ENCODE results near the gene CEP350.
"Not testable (repeated sequence)": the region's sequence is repeated elsewhere in the genome, so short reads cannot be mapped to it uniquely, and the experiment has no call there.

The CEP350 gene

DNA sequence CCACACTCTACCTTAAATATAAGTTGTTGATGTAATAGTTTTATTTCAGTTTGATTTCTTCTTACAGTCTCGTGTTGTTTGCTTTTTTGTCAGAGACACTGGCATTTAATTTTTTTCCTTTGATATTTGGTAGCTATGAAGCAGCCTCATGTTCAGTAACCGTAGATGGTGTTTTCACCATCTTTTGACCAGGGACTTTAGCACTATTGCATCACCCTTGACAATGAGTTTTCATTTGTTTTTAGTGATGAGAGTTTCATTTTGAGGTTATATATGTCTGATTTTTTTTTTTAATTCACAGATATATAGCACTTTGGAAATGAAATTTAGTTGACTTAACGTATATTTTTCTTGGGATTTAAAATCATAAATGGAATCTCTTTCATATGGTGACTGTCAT, 36.2 kb downstream of the CEP350 start:
- DNase-seq = no peak
- H3K4me1 Mint-ChIP-seq = no peaks in the 10 kb centered on the region
- no peak overlapping the region for H3K4me3 Mint-ChIP-seq
- peaks cover 14% of the 10 kb centered on the region for H3K36me3 Mint-ChIP-seq
- no peaks in the 10 kb centered on the region for H3K27me3 Mint-ChIP-seq
- no peak overlapping the region for H3K27ac Mint-ChIP-seq
- H3K9me3 Mint-ChIP-seq = no peaks in the 10 kb centered on the region
- CTCF ChIA-PET = interaction anchor here (0.6 kb wide), 1 partner anchor 63 kb away, joined by 3 read pairs; no protein-coding TSS in a partner anchor

GRCh38 chr1:179995576-179995975, 41.0 kb downstream of the CEP350 start:
- peaks cover 36% of the 10 kb centered on the region for H3K36me3 Mint-ChIP-seq
- no peak for DNase-seq
- CTCF ChIA-PET = interaction anchor here (1.0 kb wide), 1 partner anchor 185 kb away, joined by 3 read pairs; no protein-coding TSS in a partner anchor

DNA sequence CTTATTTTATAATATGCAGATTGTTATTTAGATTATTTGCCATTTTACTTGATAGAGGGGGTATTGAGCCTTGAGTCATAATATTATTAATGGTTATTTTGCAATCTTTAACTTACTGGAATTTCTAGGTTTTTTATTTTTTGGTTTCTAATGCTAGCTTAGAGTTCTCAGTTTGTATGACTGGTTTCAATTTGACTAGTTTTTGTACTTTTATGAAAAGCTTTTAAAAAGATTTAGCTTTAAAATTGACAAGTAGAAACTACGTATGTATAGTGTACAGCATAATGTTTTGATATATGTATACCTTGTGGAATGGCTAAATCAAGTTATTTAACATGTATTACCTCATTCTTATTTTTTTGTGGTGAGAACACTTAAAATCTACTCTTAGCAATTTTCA, 41.5 kb downstream of the CEP350 start:
- Mint-ChIP-seq H3K4me3 (no peak overlapping the region), H3K9me3 (no peaks in the 10 kb centered on the region), H3K27me3 (no peaks in the 10 kb centered on the region), H3K4me1 (no peaks in the 10 kb centered on the region), H3K27ac (no peak overlapping the region), H3K36me3 (peaks cover 36% of the 10 kb centered on the region)
- CTCF ChIA-PET = interaction anchor here (1.0 kb wide), 1 partner anchor 185 kb away, joined by 3 read pairs; no protein-coding TSS in a partner anchor
- DNase-seq = no peak

More at GRCh38 chr1:179995576-179995975, 41.0 kb downstream of the CEP350 start:
- Mint-ChIP-seq H3K9me3 (no peaks in the 10 kb centered on the region), H3K4me1 (no peaks in the 10 kb centered on the region), H3K4me3 (no peak overlapping the region), H3K27me3 (no peaks in the 10 kb centered on the region), H3K27ac (no peak overlapping the region)

DNA sequence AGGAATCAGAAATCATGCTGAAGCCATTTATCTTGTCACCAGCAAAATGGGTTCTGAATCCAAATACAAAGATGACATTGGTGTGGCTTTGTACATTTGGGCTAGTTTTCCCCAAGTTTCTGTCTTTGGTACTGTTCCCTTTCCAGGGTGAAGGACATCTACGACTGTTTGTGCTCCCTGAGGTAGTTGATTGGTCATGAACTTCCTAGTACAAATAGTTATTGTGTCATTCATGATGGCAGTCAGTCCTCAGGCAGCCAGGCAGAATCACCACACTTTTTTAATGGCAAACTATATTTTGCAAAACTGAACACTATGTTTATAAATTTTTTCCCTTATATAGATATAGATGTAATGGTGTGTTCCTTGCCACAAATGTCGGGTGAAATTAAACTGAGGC, 46.0 kb downstream of the CEP350 start:
- no peak for DNase-seq
- CTCF ChIA-PET = interaction anchor here (1.8 kb wide), 1 partner anchor 178 kb away, joined by 4 read pairs; no protein-coding TSS in a partner anchor
- H3K36me3 Mint-ChIP-seq = peaks cover 29% of the 10 kb centered on the region
- H3K9me3 Mint-ChIP-seq = no peaks in the 10 kb centered on the region
- H3K4me3 Mint-ChIP-seq = no peak overlapping the region
- H3K4me1 Mint-ChIP-seq = no peaks in the 10 kb centered on the region
- no peaks in the 10 kb centered on the region for H3K27me3 Mint-ChIP-seq
- no peak overlapping the region for H3K27ac Mint-ChIP-seq

DNA sequence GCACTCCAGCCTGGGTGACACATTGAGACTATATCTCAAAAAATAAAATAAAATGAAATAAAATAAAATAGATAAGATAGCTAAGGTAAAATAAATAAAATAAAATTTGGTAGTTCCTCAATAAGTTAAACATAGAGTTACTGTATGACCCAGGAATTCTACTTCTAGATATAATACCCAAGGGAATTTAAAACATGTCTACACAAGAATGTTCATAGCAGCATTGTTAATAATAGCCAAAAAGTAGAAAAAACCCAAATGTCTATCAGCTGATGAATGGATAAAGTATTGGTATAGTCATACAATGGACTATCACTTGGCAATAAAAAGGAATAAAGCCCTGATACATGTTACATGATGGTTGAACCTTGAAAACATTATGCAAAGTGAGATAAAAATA, 47.8 kb downstream of the CEP350 start:
- peaks cover 11% of the 10 kb centered on the region for H3K9me3 Mint-ChIP-seq
- no peak overlapping the region for H3K4me3 Mint-ChIP-seq
- CTCF ChIA-PET = interaction anchor here (1.8 kb wide), 1 partner anchor 177 kb away, joined by 4 read pairs; no protein-coding TSS in a partner anchor
- peaks cover 34% of the 10 kb centered on the region for H3K36me3 Mint-ChIP-seq
- no peak for DNase-seq
- H3K27me3 Mint-ChIP-seq = no peaks in the 10 kb centered on the region
- no peaks in the 10 kb centered on the region for H3K4me1 Mint-ChIP-seq
- no peak overlapping the region for H3K27ac Mint-ChIP-seq

DNA sequence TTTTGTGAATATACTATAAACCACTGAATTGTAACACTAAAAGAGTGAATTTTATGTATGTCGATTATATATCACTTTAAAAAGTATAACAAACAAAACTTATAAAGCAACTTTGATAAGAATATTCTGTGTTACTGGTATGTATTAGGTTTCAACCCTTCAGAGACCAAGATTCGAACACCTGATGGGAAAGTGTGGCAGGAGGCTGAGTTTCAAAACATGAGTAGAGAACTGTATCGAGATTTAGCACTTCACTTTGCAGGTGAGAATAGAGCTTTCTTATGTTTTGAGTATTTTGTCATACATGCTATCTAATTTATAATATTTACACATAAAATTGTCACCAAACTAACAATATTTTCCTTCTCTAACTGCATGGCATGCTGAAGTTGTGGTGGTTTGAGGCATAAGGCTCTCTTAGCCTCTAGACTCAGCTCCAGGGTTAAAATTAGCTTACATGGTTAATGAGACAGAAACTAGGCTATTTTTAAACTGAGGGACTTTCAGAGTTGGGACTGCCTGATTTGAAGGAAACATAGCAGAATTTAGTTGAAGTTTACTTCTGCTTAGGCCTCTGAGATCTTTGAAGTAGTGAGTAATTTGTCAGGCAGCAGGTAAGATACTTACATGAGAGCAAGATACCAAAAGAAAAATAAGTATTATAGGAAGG, 48.6 kb downstream of the CEP350 start:
- CTCF ChIA-PET = no interaction called here
- no peak for DNase-seq
- peaks cover 38% of the 10 kb centered on the region for H3K36me3 Mint-ChIP-seq
- H3K27me3 Mint-ChIP-seq = no peaks in the 10 kb centered on the region
- no peak overlapping the region for H3K4me3 Mint-ChIP-seq
- no peak overlapping the region for H3K27ac Mint-ChIP-seq
- H3K4me1 Mint-ChIP-seq = no peaks in the 10 kb centered on the region
- peaks cover 12% of the 10 kb centered on the region for H3K9me3 Mint-ChIP-seq

DNA sequence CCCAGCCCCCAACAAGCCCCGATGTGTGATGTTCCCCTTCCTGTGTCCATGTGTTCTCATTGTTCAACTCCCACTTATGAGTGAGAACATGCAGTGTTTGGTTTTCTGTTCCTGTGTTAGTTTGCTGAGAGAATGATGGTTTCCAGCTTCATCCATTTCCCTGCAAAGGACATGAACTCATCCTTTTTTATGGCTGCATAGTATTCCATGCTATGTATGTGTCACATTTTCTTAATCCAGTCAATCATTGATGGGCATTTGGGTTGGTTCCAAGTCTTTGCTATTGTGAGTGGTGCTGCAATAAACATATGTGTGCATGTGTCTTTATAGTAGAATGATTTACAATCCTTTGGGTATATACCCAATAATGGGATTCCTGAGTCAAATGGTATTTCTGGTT, 52.2 kb downstream of the CEP350 start:
- H3K4me1 Mint-ChIP-seq, H3K4me3 Mint-ChIP-seq, CTCF ChIA-PET, DNase-seq, H3K27me3 Mint-ChIP-seq, H3K27ac Mint-ChIP-seq: not testable (repeated sequence)
- peaks cover 31% of the 10 kb centered on the region for H3K36me3 Mint-ChIP-seq
- peaks cover 12% of the 10 kb centered on the region for H3K9me3 Mint-ChIP-seq

- CTCF ChIA-PET = interaction anchor here (1.5 kb wide), 1 partner anchor 396 kb away, joined by 3 read pairs; no protein-coding TSS in a partner anchor
Observed at GRCh38 chr1:180020017-180020416, 65.4 kb downstream of the CEP350 start.

GRCh38 chr1:180026556-180026955, 71.9 kb downstream of the CEP350 start:
- Mint-ChIP-seq H3K36me3 (peaks cover 33% of the 10 kb centered on the region), H3K9me3 (no peaks in the 10 kb centered on the region), H3K4me1 (no peaks in the 10 kb centered on the region), H3K27ac (no peak overlapping the region), H3K4me3 (no peak overlapping the region), H3K27me3 (no peaks in the 10 kb centered on the region)
- DNase-seq = no peak
- CTCF ChIA-PET = no interaction called here

More at GRCh38 chr1:180020017-180020416, 65.4 kb downstream of the CEP350 start:
- Mint-ChIP-seq H3K4me3 (no peak overlapping the region), H3K4me1 (no peaks in the 10 kb centered on the region), H3K27ac (no peak overlapping the region), H3K36me3 (peaks cover 57% of the 10 kb centered on the region), H3K9me3 (no peaks in the 10 kb centered on the region), H3K27me3 (no peaks in the 10 kb centered on the region)
- no peak for DNase-seq

DNA sequence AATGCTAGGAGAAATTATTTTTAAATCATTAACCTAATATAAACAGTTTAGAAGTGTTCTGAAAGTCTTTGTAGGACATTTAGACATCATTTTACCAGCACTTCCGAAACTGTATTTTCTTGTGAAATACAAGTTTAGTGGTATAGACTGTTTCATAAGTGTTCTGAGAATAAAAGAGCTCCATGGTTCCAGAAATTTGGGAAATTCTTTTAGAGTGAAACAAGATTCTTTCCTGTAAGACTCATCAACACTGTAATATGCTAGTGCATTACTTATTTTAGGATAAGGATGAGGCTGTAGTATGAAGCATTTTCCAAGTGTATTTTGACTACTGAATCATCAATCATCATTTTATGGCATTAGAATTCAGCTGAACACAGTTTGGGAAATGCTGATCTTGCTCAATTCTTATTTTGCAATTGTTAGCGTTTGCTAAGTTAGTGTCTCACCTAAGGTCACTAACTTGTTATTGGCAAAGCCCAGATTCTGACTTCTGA, 73.4 kb downstream of the CEP350 start:
- CTCF ChIA-PET = no interaction called here
- no peaks in the 10 kb centered on the region for H3K9me3 Mint-ChIP-seq
- H3K36me3 Mint-ChIP-seq = peaks cover 30% of the 10 kb centered on the region
- H3K4me1 Mint-ChIP-seq = no peaks in the 10 kb centered on the region
- no peak for DNase-seq
- no peak overlapping the region for H3K27ac Mint-ChIP-seq
- no peaks in the 10 kb centered on the region for H3K27me3 Mint-ChIP-seq
- no peak overlapping the region for H3K4me3 Mint-ChIP-seq

DNA sequence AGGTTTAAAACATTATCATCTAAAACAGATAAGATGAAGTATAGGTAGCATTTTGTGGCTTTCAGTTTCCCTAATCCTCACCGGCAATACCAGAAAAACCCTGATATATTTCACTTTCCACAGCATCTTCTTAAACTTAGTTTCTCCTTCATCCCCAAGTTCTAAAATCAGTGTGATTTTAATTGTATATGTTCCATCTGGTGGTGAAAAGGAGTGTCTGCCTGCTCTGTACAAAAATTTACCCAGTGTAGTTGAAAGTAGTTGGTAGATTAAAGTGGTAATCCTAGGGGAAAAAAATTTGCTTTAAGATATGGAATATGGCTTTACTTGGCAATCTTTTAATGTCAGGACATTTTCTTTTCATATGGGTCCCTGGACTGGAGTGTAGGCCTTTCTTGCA, 74.3 kb downstream of the CEP350 start:
- CTCF ChIA-PET = no interaction called here
- H3K36me3 Mint-ChIP-seq = peaks cover 31% of the 10 kb centered on the region
- no peak overlapping the region for H3K27ac Mint-ChIP-seq
- H3K4me3 Mint-ChIP-seq = no peak overlapping the region
- no peaks in the 10 kb centered on the region for H3K9me3 Mint-ChIP-seq
- DNase-seq = no peak
- H3K4me1 Mint-ChIP-seq = no peaks in the 10 kb centered on the region
- H3K27me3 Mint-ChIP-seq = no peaks in the 10 kb centered on the region

GRCh38 chr1:180029524-180030135, 75.0 kb downstream of the CEP350 start:
- DNase-seq = no peak
- Mint-ChIP-seq H3K4me1 (no peaks in the 10 kb centered on the region), H3K36me3 (peaks cover 35% of the 10 kb centered on the region), H3K4me3 (no peak overlapping the region), H3K27me3 (no peaks in the 10 kb centered on the region), H3K27ac (no peak overlapping the region), H3K9me3 (no peaks in the 10 kb centered on the region)
- CTCF ChIA-PET = no interaction called here

DNA sequence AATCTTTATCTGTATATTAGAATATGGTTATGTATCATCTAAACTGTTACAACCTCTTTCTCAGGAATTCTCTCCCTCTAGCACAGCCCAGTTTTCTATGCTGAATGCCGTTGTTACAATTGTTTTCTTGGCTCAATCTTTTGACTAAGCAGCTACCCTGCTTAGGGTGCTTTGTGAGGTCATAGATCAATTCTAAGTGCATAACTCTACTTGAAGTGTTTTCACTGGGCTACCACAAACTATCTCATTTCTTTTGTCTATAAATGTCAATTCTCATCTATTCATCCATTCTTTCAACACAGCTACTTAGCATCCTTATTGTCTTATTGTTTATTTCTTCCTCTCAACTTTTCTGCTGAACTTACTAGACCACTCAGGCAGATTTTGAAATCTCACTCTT, 77.1 kb downstream of the CEP350 start:
- CTCF ChIA-PET = no interaction called here
- H3K4me3 Mint-ChIP-seq = no peak overlapping the region
- DNase-seq = no peak
- H3K36me3 Mint-ChIP-seq = peaks cover 41% of the 10 kb centered on the region
- H3K27ac Mint-ChIP-seq = no peak overlapping the region
- no peaks in the 10 kb centered on the region for H3K27me3 Mint-ChIP-seq
- H3K9me3 Mint-ChIP-seq = no peaks in the 10 kb centered on the region
- no peaks in the 10 kb centered on the region for H3K4me1 Mint-ChIP-seq

GRCh38 chr1:180033390-180033789, 78.8 kb downstream of the CEP350 start:
- Mint-ChIP-seq H3K27ac (no peak overlapping the region), H3K36me3 (peaks cover 53% of the 10 kb centered on the region), H3K4me3 (no peak overlapping the region), H3K27me3 (no peaks in the 10 kb centered on the region), H3K4me1 (no peaks in the 10 kb centered on the region), H3K9me3 (no peaks in the 10 kb centered on the region)
- CTCF ChIA-PET = no interaction called here
- DNase-seq = no peak

DNA sequence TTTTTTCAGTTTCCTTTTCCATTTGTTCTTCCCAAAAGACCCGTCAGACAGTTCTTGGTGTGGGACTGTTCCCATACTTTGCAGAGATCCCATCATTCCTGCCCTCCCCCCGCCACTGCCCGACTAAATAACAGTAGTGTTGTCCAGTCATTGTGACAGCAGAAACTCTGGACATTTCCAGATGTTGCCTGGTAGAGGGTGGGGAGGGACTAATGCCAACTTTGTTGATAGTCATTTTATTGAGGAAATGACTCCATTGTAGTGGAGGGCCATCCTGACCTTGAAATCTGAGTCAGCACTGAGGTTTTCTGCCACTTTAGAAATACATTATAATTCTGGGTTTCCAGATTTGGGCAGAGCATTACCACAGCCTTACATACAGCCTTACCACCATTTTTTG, 85.4 kb downstream of the CEP350 start:
- DNase-seq = no peak
- H3K36me3 Mint-ChIP-seq = peaks cover 58% of the 10 kb centered on the region
- H3K9me3 Mint-ChIP-seq = no peaks in the 10 kb centered on the region
- H3K27me3 Mint-ChIP-seq = no peaks in the 10 kb centered on the region
- CTCF ChIA-PET = no interaction called here
- no peak overlapping the region for H3K27ac Mint-ChIP-seq
- H3K4me3 Mint-ChIP-seq = no peak overlapping the region
- H3K4me1 Mint-ChIP-seq = no peaks in the 10 kb centered on the region
